Neural crest cell (in vitro differentiated cells): ENCODE measurements around the gene DOCK3. TPM values are rescaled to one million over a fixed set of nuclear protein-coding genes. Genes with fewer than 3 reads are reported as not detected.
"Not testable (repeated sequence)": the region's sequence is repeated elsewhere in the genome, so short reads cannot be mapped to it uniquely, and the experiment has no call there.

Experiments
- DNase-seq: peaks from one replicate; pipeline ENCODE4 v3.0.0; 2021; ENCODE audit warnings: low read depth, mixed read lengths, low spot score
- H3K27ac Mint-ChIP-seq: one replicate; pipeline ENCODE4 v1.8.0; 2021; ENCODE audit warnings: mild to moderate bottlenecking, mixed read lengths; ENCODE audit not compliant: unreplicated experiment
- H3K27me3 Mint-ChIP-seq: 2 replicates; pipeline ENCODE4 v1.8.0; 2021; ENCODE audit warnings: low read depth, mild to moderate bottlenecking, mixed read lengths
- H3K36me3 Mint-ChIP-seq: 2 replicates; pipeline ENCODE4 v1.8.0; 2021; ENCODE audit warnings: low read depth, mild to moderate bottlenecking, mixed read lengths
- H3K4me1 Mint-ChIP-seq: 2 replicates; pipeline ENCODE4 v1.8.0; 2021; ENCODE audit warnings: mixed read lengths
- H3K4me3 Mint-ChIP-seq: one replicate; pipeline ENCODE4 v1.8.0; 2021; ENCODE audit warnings: mild to moderate bottlenecking, mixed read lengths
- H3K9me3 Mint-ChIP-seq: 2 replicates; pipeline ENCODE4 v1.8.0; 2021; ENCODE audit warnings: mixed read lengths
- CTCF ChIP-seq: fragments of 200-600 bp; sonication (generic); conservative IDR thresholded peaks from 2 replicates; pipeline ENCODE4 v1.5.0; 2021; ENCODE audit warnings: antibody characterized with exemption, mild to moderate bottlenecking
- total RNA-seq: library from RNA; stranded (reverse); gene quantifications from 2 replicates; pipeline ENCODE4 v1.2.1, GENCODE V29; 2021

Gene DOCK3
- total RNA-seq, 1 donor from 2014 or later, result 5.0 TPM

DNA sequence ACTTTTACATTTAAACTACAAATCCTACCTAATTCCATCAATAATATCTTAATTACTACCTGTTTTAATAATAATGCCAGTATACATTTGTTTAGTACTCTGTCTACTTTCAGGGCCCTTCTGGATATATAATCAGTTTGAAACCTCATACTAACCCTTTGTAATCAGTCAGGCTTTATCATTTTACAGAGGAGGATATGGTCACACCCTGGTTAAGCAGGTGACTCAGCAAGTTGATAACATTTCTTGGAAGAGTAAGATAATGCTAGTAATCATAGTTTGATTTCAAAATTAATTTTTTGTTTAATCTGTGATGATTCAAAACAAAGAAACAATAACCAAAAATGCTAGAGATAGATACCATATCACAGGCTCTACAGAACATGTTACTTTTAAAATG, 502.2 kb downstream of the DOCK3 start:
- H3K4me3 Mint-ChIP-seq, result no peak overlapping the region
- DNase-seq, result no peak
- no peaks in the 10 kb centered on the region for H3K27me3 Mint-ChIP-seq
- H3K9me3 Mint-ChIP-seq, result peaks cover 14% of the 10 kb centered on the region
- H3K36me3 Mint-ChIP-seq, result peaks cover 29% of the 10 kb centered on the region
- no peaks in the 10 kb centered on the region for H3K4me1 Mint-ChIP-seq
- TF ChIP-seq CTCF, result no peak
- no peak overlapping the region for H3K27ac Mint-ChIP-seq

- H3K9me3 Mint-ChIP-seq, result peaks cover 18% of the 10 kb centered on the region
- H3K27ac Mint-ChIP-seq, H3K4me1 Mint-ChIP-seq: not testable (repeated sequence)
Measured at GRCh38 chr3:51186446-51186845, 511.7 kb downstream of the DOCK3 start.

GRCh38 chr3:51190199-51190598, 515.5 kb downstream of the DOCK3 start:
- Mint-ChIP-seq H3K27me3 (no peaks in the 10 kb centered on the region), H3K36me3 (peaks cover 10% of the 10 kb centered on the region), H3K9me3 (peaks cover 11% of the 10 kb centered on the region), H3K27ac (no peak overlapping the region), H3K4me3 (no peak overlapping the region), H3K4me1 (no peaks in the 10 kb centered on the region)
- no peak for DNase-seq
- no peak for TF ChIP-seq CTCF

More at GRCh38 chr3:51186446-51186845, 511.7 kb downstream of the DOCK3 start:
- DNase-seq, H3K27me3 Mint-ChIP-seq, H3K4me3 Mint-ChIP-seq: not testable (repeated sequence)
- peaks cover 16% of the 10 kb centered on the region for H3K36me3 Mint-ChIP-seq

GRCh38 chr3:51190827-51191226, 516.1 kb downstream of the DOCK3 start:
- no peak for DNase-seq
- no peak for TF ChIP-seq CTCF
- Mint-ChIP-seq H3K36me3 (peaks cover 6% of the 10 kb centered on the region), H3K27me3 (no peaks in the 10 kb centered on the region), H3K4me3 (no peak overlapping the region), H3K4me1 (no peaks in the 10 kb centered on the region), H3K27ac (no peak overlapping the region), H3K9me3 (peaks cover 9% of the 10 kb centered on the region)

GRCh38 chr3:51191768-51192167, 517.0 kb downstream of the DOCK3 start:
- no peak for DNase-seq
- no peak for TF ChIP-seq CTCF
- Mint-ChIP-seq H3K4me3 (no peak overlapping the region), H3K4me1 (no peaks in the 10 kb centered on the region), H3K27ac (no peak overlapping the region), H3K9me3 (peaks cover 6% of the 10 kb centered on the region), H3K27me3 (no peaks in the 10 kb centered on the region), H3K36me3 (peaks cover 4% of the 10 kb centered on the region)

GRCh38 chr3:51198477-51198876, 523.8 kb downstream of the DOCK3 start:
- no peak for TF ChIP-seq CTCF
- H3K27ac Mint-ChIP-seq, result no peak overlapping the region
- H3K36me3 Mint-ChIP-seq, result peaks cover 19% of the 10 kb centered on the region
- H3K4me1 Mint-ChIP-seq, result no peaks in the 10 kb centered on the region
- no peak overlapping the region for H3K4me3 Mint-ChIP-seq
- no peaks in the 10 kb centered on the region for H3K27me3 Mint-ChIP-seq
- H3K9me3 Mint-ChIP-seq, result peaks cover 8% of the 10 kb centered on the region
- DNase-seq, result no peak

GRCh38 chr3:51199296-51199695, 524.6 kb downstream of the DOCK3 start:
- peaks cover 19% of the 10 kb centered on the region for H3K36me3 Mint-ChIP-seq
- not testable (repeated sequence) for H3K27me3 Mint-ChIP-seq, H3K9me3 Mint-ChIP-seq, DNase-seq, H3K27ac Mint-ChIP-seq, H3K4me3 Mint-ChIP-seq, H3K4me1 Mint-ChIP-seq
